Measurements from ENCODE around the gene PRKAB1.

GRCh38 chr12:119661882-119662281 is 6.1 kb upstream of the PRKAB1 start:
- TF ChIP-seq CTCF (conservative IDR thresholded peaks at IDR 0.05; ENCODE audit: low read depth, low read length), result no peak
- TF ChIP-seq EZH2 (IDR thresholded peaks at IDR 0.05; ENCODE audit: borderline replicate concordance, low read depth, low read length, poor library complexity, severe bottlenecking), result no peak
